ENCODE measurements around the gene FAM174B. TPM values are rescaled to one million over a fixed set of nuclear protein-coding genes. Genes with fewer than 3 reads are reported as not detected.

FAM174B gene
- total RNA-seq, 6 donors from 2014 or later, result 54.5 to 109 (median 67.5) TPM

GRCh38 chr15:92643849-92644815, 11.4 kb downstream of the FAM174B start:
- peaks cover 0 to 25% (median 3%) of the 10 kb centered on the region in 4 donors for H3K4me1 ChIP-seq
- TF ChIP-seq EP300 (IDR thresholded peaks at IDR 0.05), result no peak
- no peak for TF ChIP-seq POLR2AphosphoS5 (IDR thresholded peaks at IDR 0.05)
- no peak for TF ChIP-seq CTCF (IDR thresholded peaks at IDR 0.05)
- TF ChIP-seq POLR2A (IDR thresholded peaks at IDR 0.05), result no peak
- no peak overlapping the region for H3K4me3 ChIP-seq
- H3K9me3 ChIP-seq, result no peaks in the 10 kb centered on the region
- ATAC-seq (ENCODE audit: low FRiP score in 2 of 2) (peak in 1 of 2 donors; percentile 56), DNase-seq (peak in 1 of 2 donors; percentile 20)
- H3K27me3 ChIP-seq, result no peaks in the 10 kb centered on the region
- H3K27ac ChIP-seq, result peak overlapping the region in 3 of 4 donors; percentile 13 to 27 (median 24)
- WGBS, 2 donors, result 84 to 92% methylated on average over 13 of the region's 13 CpGs
- no peaks in the 10 kb centered on the region for H3K36me3 ChIP-seq

- 58 to 72% methylated on average over 14 of the region's 15 CpGs for WGBS, 2 donors
- no peaks in the 10 kb centered on the region for H3K9me3 ChIP-seq
- no peaks in the 10 kb centered on the region for H3K36me3 ChIP-seq
- H3K27ac ChIP-seq, result peak overlapping the region; percentile 74 to 85 (median 78)
- DNase-seq, result peak in 1 of 2 donors; percentile 17
- H3K4me3 ChIP-seq, result no peak overlapping the region
- TF ChIP-seq POLR2A (IDR thresholded peaks at IDR 0.05) (peak in 1 of 4 donors; percentile 17), CTCF (IDR thresholded peaks at IDR 0.05) (no peak), POLR2AphosphoS5 (IDR thresholded peaks at IDR 0.05) (no peak), EP300 (IDR thresholded peaks at IDR 0.05) (no peak)
- no peaks in the 10 kb centered on the region for H3K27me3 ChIP-seq
- ATAC-seq (ENCODE audit: low FRiP score in 2 of 2), result peak; percentile 12 to 40
- peaks cover 0 to 40% (median 18%) of the 10 kb centered on the region in 4 donors for H3K4me1 ChIP-seq
Measured at GRCh38 chr15:92638709-92639365, 16.7 kb downstream of the FAM174B start.

- peak; percentile 66 to 85 for ATAC-seq (ENCODE audit: low FRiP score in 2 of 2)
- H3K4me3 ChIP-seq, result no peak overlapping the region
- H3K4me1 ChIP-seq, result peaks cover 0 to 38% (median 18%) of the 10 kb centered on the region in 4 donors
Measured at GRCh38 chr15:92638291-92638708, 17.3 kb downstream of the FAM174B start.

GRCh38 chr15:92637626-92638025, 17.9 kb downstream of the FAM174B start:
- Histone ChIP-seq H3K27ac (peak overlapping the region; percentile 74 to 85 (median 78)), H3K4me3 (no peak overlapping the region), H3K9me3 (no peaks in the 10 kb centered on the region), H3K36me3 (no peaks in the 10 kb centered on the region), H3K4me1 (peaks cover 0 to 38% (median 18%) of the 10 kb centered on the region in 4 donors), H3K27me3 (no peaks in the 10 kb centered on the region)
- no peak for ATAC-seq (ENCODE audit: low FRiP score in 2 of 2)
- WGBS, 2 donors, result 81 to 86% methylated on average over 3 to 7 of the region's 7 CpGs
- TF ChIP-seq POLR2AphosphoS5 (IDR thresholded peaks at IDR 0.05) (no peak), EP300 (IDR thresholded peaks at IDR 0.05) (no peak), POLR2A (IDR thresholded peaks at IDR 0.05) (no peak), CTCF (IDR thresholded peaks at IDR 0.05) (no peak)
- peak in 1 of 2 donors; percentile 17 for DNase-seq

More at GRCh38 chr15:92638291-92638708, 17.3 kb downstream of the FAM174B start:
- 35 to 46% methylated on average over 9 of the region's 9 CpGs for WGBS, 2 donors
- Histone ChIP-seq H3K9me3 (no peaks in the 10 kb centered on the region), H3K27me3 (no peaks in the 10 kb centered on the region), H3K36me3 (no peaks in the 10 kb centered on the region), H3K27ac (peak overlapping the region; percentile 74 to 85 (median 78))
- TF ChIP-seq CTCF (IDR thresholded peaks at IDR 0.05) (no peak), EP300 (IDR thresholded peaks at IDR 0.05) (peak in 1 of 4 donors; percentile 32), POLR2AphosphoS5 (IDR thresholded peaks at IDR 0.05) (peak in 1 of 2 donors; percentile 31)
- peak in 1 of 2 donors; percentile 79 for DNase-seq
